ENCODE measurements around the gene SLC7A6OS. TPM values are rescaled to one million over a fixed set of nuclear protein-coding genes. Genes with fewer than 3 reads are reported as not detected.

Gene SLC7A6OS
- total and polyA plus RNA-seq, 2 experiments from 2014 or later = 16.4 to 17.9 TPM

GRCh38 chr16:68275611-68276191 lies 35.0 kb downstream of the SLC7A6OS start (continued):
- no peak for TF ChIP-seq ETS1 (IDR thresholded peaks at IDR 0.05)
- no peak for TF ChIP-seq ZNF114 (CRISPR knock-in tag; IDR thresholded peaks at IDR 0.05)
- no peak for TF ChIP-seq JUNB (IDR thresholded peaks at IDR 0.05; ENCODE audit: unreplicated experiment)
- no peak for TF ChIP-seq EZH2phosphoT487 (IDR thresholded peaks at IDR 0.05; ENCODE audit: unreplicated experiment)
- no peak for TF ChIP-seq ZNF331 (CRISPR knock-in tag; IDR thresholded peaks at IDR 0.05; ENCODE audit: low read depth)
- TF ChIP-seq STAT1 (IDR thresholded peaks at IDR 0.05; ENCODE audit: unreplicated experiment) = no peak
- TF ChIP-seq CREB1 (CRISPR knock-in tag; IDR thresholded peaks at IDR 0.05; ENCODE audit: low read depth) = no peak
- TF ChIP-seq ZNF462 (CRISPR knock-in tag; IDR thresholded peaks at IDR 0.05) = no peak
- TF ChIP-seq POLR2AphosphoS5 (IDR thresholded peaks at IDR 0.05; ENCODE audit: low read depth) = no peak

GRCh38 chr16:68274441-68274840 lies 36.3 kb downstream of the SLC7A6OS start:
- no peaks in the 10 kb centered on the region for H3K9me2 ChIP-seq (ENCODE audit: insufficient read depth)
- DNase-seq (ENCODE audit: low spot score) (no peak), ATAC-seq (no peak)
- Mint-ChIP-seq H3K27me3 (ENCODE audit: insufficient read depth, low read depth, poor library complexity) (peaks cover 5% of the 10 kb centered on the region), H3K4me3 (no peak overlapping the region), H3K36me3 (ENCODE audit: low read depth) (peaks cover 32% of the 10 kb centered on the region), H3K4me1 (peaks cover under 1% of the 10 kb centered on the region; the same call in 2 of the 3 replicates), H3K9me3 (no peaks in the 10 kb centered on the region; the same call in 2 of the 3 replicates), H3K27ac (no peak overlapping the region)
- no peak overlapping the region for H3K4me3 ChIP-seq
- no peak overlapping the region for H3K27ac ChIP-seq (ENCODE audit: low read depth)
- H2AFZ ChIP-seq = no peak overlapping the region
- H3K4me2 ChIP-seq = no peak overlapping the region
- peaks cover 5% of the 10 kb centered on the region; the same call in 1 of the 2 replicates for H3K4me1 ChIP-seq (ENCODE audit: insufficient read depth)
- peaks cover 35% of the 10 kb centered on the region for H3K79me2 ChIP-seq (replicated peaks; ENCODE audit: insufficient read depth)
- peaks cover 13% of the 10 kb centered on the region for H4K20me1 ChIP-seq (replicated peaks; ENCODE audit: insufficient read depth)
- no peaks in the 10 kb centered on the region for H3F3A ChIP-seq (replicated peaks; ENCODE audit: low read depth)
- H3K27me3 ChIP-seq (ENCODE audit: insufficient read depth) = no peaks in the 10 kb centered on the region
- H3K36me3 ChIP-seq (ENCODE audit: insufficient read depth) = no peaks in the 10 kb centered on the region
- no peak for TF ChIP-seq JUNB (IDR thresholded peaks at IDR 0.05; ENCODE audit: unreplicated experiment)
- no peak for TF ChIP-seq ZNF462 (CRISPR knock-in tag; IDR thresholded peaks at IDR 0.05)
